Superior temporal gyrus (tissue), 1 donor: Measurements from ENCODE around the gene BRSK1.

Experiments
- DNase-seq: peaks from one replicate; pipeline ENCODE4 v3.0.0-alpha.2; 2016; ENCODE audit errors: extremely low spot score

The BRSK1 gene

GRCh38 chr19:55304279-55304978, 20.6 kb downstream of the BRSK1 start:
- DNase-seq, result no peak

DNA sequence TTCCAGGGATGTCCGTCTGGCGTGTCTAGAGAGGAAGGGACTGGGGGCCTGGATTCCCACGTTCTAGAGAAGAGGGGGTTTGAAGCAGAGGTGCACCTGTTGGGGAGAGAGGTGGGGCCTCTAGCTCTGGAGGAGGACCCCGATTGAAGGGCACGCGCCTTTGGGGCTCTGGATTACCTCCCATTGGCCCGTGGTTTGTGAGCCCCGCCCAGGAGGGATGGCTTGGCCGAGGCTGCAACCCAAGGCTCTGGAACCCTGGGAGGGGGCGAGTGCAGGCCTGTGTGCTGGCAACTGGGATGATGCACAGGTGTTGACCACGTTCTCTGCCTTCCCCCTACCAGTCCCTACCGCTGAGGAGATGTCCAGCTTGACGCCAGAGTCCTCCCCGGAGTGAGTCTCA, 21.2 kb downstream of the BRSK1 start:
- DNase-seq, result no peak

GRCh38 chr19:55305491-55305890, 21.7 kb downstream of the BRSK1 start:
- peak; percentile 22 for DNase-seq

DNA sequence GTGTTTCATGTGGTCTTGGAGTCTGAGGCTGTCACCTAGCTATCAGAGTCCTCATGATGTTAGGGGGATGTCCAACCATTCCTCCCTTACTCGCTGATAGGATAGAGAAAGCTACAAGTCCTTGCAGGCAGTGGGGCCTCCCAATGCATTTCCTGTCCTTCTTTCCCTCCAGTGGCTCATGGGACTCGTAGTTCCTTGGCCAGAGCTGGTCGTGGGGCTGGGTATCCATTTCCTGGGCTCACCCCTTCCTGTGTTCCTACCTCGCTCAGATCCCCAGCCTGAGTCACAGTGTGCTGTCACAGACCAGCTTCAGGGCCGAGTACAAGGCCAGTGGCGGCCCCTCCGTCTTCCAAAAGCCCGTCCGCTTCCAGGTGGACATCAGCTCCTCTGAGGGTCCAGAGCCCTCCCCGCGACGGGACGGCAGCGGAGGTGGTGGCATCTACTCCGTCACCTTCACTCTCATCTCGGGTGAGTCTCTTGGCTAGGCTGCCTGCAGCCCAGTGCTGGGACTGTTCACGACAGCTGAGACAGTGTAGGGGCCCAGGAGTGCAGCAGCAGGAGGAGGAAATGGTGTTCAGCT, 22.3 kb downstream of the BRSK1 start:
- no peak for DNase-seq

DNA sequence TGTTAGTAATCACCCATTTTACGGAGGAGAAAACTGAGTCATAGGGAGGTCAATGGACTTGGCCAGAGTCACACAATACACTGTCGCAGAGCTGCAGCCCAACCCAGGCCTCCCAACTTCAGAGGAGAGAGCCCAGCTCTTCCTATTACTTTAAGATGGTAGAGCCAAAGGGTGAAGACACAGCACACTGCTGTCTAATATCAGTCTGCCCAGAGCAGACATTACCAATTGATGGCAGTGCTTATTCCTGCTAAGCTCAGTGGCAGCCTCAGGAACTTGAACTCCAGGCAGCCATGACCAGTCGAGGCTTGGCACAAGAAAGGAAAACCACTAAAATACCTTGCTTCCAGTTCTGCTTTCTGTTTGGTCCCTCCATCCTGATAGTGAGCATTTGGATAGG, 22.9 kb downstream of the BRSK1 start:
- DNase-seq, result no peak

- DNase-seq, result no peak
These were observed 24.5 kb downstream of the BRSK1 start for GRCh38 chr19:55308281-55308680.

- DNase-seq, result no peak
These were observed 25.7 kb downstream of the BRSK1 start for GRCh38 chr19:55309448-55309847.

GRCh38 chr19:55310498-55310897, 26.7 kb downstream of the BRSK1 start:
- DNase-seq, result no peak

DNA sequence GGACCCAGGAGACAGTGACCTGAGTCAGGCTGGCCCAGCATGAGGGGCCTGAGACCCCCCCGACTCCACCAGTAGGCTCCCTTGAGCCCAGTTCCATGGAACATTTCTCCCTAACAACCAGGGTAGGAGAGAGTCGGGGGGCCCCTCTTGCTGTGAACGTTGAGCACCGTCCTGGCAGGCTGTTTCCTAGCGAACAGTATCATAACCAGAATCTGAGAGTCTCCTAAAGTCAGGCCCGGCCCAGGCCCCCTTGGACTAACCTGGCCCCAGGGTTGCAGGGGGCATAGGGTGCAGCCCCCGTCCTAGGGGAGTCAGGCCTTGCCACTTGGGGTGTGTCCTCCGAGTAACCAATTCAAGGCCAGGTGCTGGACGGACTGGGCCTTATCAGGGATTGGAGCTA, 27.6 kb downstream of the BRSK1 start:
- no peak for DNase-seq

DNA sequence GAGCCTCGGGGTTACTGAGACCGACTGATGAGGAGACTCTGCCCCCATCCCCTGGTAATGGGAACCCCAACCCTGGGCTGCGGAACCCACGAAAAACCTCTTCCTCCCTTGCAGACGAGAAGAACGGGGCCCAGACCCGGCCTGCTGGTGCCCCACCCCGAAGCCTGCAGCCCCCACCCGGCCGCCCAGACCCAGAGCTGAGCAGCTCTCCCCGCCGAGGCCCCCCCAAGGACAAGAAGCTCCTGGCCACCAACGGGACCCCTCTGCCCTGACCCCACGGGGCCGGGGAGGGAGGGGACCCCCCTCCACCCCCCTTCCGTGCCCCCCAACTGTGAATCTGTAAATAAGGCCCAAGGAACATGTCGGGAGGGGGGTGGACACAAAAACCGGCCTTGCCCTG, 28.0 kb downstream of the BRSK1 start:
- DNase-seq, result no peak

GRCh38 chr19:55312621-55313512, 29.1 kb downstream of the BRSK1 start:
- no peak for DNase-seq

- no peak for DNase-seq
These were observed 30.6 kb downstream of the BRSK1 start for GRCh38 chr19:55314396-55314795.

GRCh38 chr19:55315956-55316525, 32.2 kb downstream of the BRSK1 start:
- DNase-seq, result no peak

DNA sequence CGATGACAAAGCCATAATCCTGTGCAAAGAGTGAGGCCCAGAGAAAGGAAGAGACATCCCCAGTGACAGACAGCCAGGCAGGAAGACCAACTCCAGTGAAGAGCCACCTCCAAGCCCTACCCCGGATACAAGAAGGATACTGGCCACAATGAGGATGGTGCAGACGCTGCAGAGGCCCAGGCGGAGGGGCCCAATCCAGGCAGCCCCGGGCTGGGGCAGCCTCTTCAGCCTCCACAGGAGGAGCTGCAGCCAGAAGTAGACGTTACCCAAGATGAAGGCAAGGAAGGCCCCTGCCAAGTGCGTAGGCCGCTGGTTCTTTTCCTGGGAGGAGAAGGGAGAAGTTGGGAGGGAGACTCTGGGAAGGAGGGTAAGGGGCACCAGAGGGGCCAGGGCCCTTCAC, 32.8 kb downstream of the BRSK1 start:
- DNase-seq, result no peak

DNA sequence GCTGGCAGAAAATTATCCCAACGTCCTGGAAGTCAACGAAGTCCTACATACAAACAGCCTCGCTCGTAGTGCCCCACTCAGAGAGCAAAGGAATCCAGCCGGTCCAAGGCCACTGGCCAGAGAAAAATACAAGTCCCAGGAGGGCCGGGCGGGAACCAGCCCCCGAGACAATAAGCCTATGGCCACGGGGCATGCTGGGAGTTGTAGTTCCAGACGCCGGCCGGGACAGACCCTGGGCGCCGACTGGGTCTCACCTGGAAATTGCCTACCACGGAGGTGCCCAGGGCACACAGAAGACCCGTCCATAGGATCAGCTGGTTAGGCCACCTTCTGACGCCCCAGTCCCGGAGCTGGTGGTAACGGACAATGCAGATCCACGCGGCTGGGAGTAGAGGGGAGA, 36.0 kb downstream of the BRSK1 start:
- DNase-seq, result peak; percentile 24

DNA sequence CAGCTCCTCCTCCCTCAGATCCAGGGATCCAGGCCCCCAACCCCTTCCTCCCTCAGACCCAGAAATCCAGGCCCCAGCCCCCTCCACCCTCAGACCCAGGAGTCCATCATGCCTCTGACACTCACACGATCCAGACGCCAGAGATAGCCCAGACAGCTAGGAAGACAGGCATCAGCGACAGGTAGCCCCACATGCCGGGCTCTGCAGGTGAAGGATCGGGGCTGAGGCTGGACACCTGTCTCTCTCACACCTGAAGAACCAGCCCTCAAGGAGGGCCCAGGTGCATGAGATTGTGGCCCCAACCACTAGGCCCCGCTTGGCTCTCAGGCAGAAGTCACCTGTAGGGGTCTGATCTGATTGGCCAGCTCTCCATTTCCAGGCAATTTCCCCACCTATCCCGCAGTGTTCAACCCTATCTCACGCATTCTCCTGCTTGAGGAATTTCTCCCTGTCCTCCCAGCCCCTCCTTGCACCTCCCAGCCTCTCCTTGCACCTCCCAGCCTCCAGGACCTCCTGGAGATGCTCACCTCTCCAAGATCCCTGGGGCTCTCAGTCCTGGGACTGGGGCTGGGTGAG, 37.1 kb downstream of the BRSK1 start:
- DNase-seq, result no peak

- DNase-seq, result no peak
These were observed 37.8 kb downstream of the BRSK1 start for GRCh38 chr19:55321466-55322137.

GRCh38 chr19:55322204-55322885, 38.5 kb downstream of the BRSK1 start:
- DNase-seq, result no peak

GRCh38 chr19:55324662-55325061, 40.9 kb downstream of the BRSK1 start:
- no peak for DNase-seq

GRCh38 chr19:55325172-55325571, 41.4 kb downstream of the BRSK1 start, which contains the start of gene TMEM150B:
Gene TMEM150B (minus strand): TSS chr19:55325341. CDS start chr19:55321036, 4,305 bp downstream.
- no peak for DNase-seq
